Uterus (tissue), 4 donors: ENCODE data around the gene SLC5A4. TPM values are rescaled to one million over a fixed set of nuclear protein-coding genes. Genes with fewer than 3 reads are reported as not detected.

ENCODE experiments used
- DNase-seq, 2 donors: peaks; one replicate each; pipeline ENCODE4 v3.0.0-alpha.2; 2019 to 2020
- H3K27ac ChIP-seq, 2 donors: fragments of 200-600 bp; sonication (generic); 1 replicate in 1 of 2; 2 replicates in 1 of 2; pipeline ENCODE4 v1.5.1; 2016 to 2018
- H3K27me3 ChIP-seq, 2 donors: fragments of 200-600 bp; sonication (generic); one replicate each; pipeline ENCODE4 v1.5.1; 2018 to 2019; ENCODE audit warnings: control low read depth in 1 of 2
- H3K36me3 ChIP-seq, 2 donors: fragments of 200-600 bp; sonication (generic); one replicate each; pipeline ENCODE4 v1.5.1; 2019; ENCODE audit warnings: control low read depth in 1 of 2
- H3K4me1 ChIP-seq, 2 donors: fragments of 200-600 bp; sonication (generic); one replicate each; pipeline ENCODE4 v1.5.1; 2018 to 2019; ENCODE audit warnings: control low read depth in 1 of 2
- H3K4me3 ChIP-seq, 2 donors: fragments of 200-600 bp; sonication (generic); 1 replicate in 1 of 2; 2 replicates in 1 of 2; pipeline ENCODE4 v1.5.1; 2018 to 2019; ENCODE audit warnings: mild to moderate bottlenecking in 1 of 2
- H3K9me3 ChIP-seq, 2 donors: fragments of 200-600 bp; sonication (generic); one replicate each; pipeline ENCODE4 v1.5.1; 2019; ENCODE audit warnings: control low read depth in 1 of 2
- CTCF ChIP-seq, 4 experiments: fragments of 200-600 bp in 2 of 4; fragments of 450-650 bp in 2 of 4; sonication (generic) in 2 of 4; IDR thresholded peaks; one replicate each; pipeline ENCODE4 v1.5.1; 2016 to 2019; ENCODE audit warnings: antibody characterized with exemption in 4 of 4, mild to moderate bottlenecking in 2 of 4, moderate library complexity in 1 of 4
- POLR2A ChIP-seq, 2 donors: fragments of 450-650 bp; IDR thresholded peaks; one replicate each; pipeline ENCODE4 v1.6.1; 2016; ENCODE audit warnings: antibody characterized with exemption in 2 of 2, mild to moderate bottlenecking in 1 of 2, moderate library complexity in 1 of 2
- intact Hi-C: fragments of 100-400 bp; cut with DNase I; formaldehyde crosslinking; loops from one replicate; pipeline ENCODE4 v1.15.1; 2023; ENCODE audit warnings: low total_unique reads
- total RNA-seq, 4 donors: library from RNA; depleted of rRNA in 3 of 4; stranded (reverse); fragments of >200 nt in 3 of 4; gene quantifications; one replicate each; pipeline versions ENCODE4 v1.1.0 to v1.2.4, GENCODE V29; 2014 to 2023
- donor health status: DM: yes; HTN: yes; CAD: no.

SLC5A4 gene
- total RNA-seq, 4 donors from 2014 or later: 4.7 to 4.9 TPM; not detected in 2

GRCh38 chr22:32246166-32246565 is 9.0 kb downstream of the SLC5A4 start:
- DNase-seq: no peak
- Histone ChIP-seq H3K4me3 (no peak overlapping the region), H3K36me3 (no peaks in the 10 kb centered on the region), H3K27me3 (no peaks in the 10 kb centered on the region), H3K27ac (no peak overlapping the region), H3K4me1 (no peaks in the 10 kb centered on the region), H3K9me3 (no peaks in the 10 kb centered on the region)
- TF ChIP-seq POLR2A (IDR thresholded peaks at IDR 0.05) (no peak), CTCF (IDR thresholded peaks at IDR 0.05) (no peak)
- intact Hi-C loops: no loop called here

- no peaks in the 10 kb centered on the region for H3K4me1 ChIP-seq
- H3K27me3 ChIP-seq: no peaks in the 10 kb centered on the region
- H3K36me3 ChIP-seq: no peaks in the 10 kb centered on the region
- no peak overlapping the region for H3K4me3 ChIP-seq
- intact Hi-C loops: no loop called here
- no peak overlapping the region for H3K27ac ChIP-seq
- no peak for TF ChIP-seq POLR2A (IDR thresholded peaks at IDR 0.05)
- TF ChIP-seq CTCF (IDR thresholded peaks at IDR 0.05): no peak
- no peak for DNase-seq
- no peaks in the 10 kb centered on the region for H3K9me3 ChIP-seq
Measured at GRCh38 chr22:32245042-32245441, 10.1 kb downstream of the SLC5A4 start.

- no peak for TF ChIP-seq POLR2A (IDR thresholded peaks at IDR 0.05)
- TF ChIP-seq CTCF (IDR thresholded peaks at IDR 0.05): no peak
- no peaks in the 10 kb centered on the region for H3K9me3 ChIP-seq
- no peak for DNase-seq
- H3K27ac ChIP-seq: no peak overlapping the region
- H3K27me3 ChIP-seq: no peaks in the 10 kb centered on the region
- H3K36me3 ChIP-seq: no peaks in the 10 kb centered on the region
- intact Hi-C loops: no loop called here
- H3K4me1 ChIP-seq: no peaks in the 10 kb centered on the region
- no peak overlapping the region for H3K4me3 ChIP-seq
Measured at GRCh38 chr22:32244547-32244946, 10.6 kb downstream of the SLC5A4 start.

GRCh38 chr22:32240461-32240860 is 14.7 kb downstream of the SLC5A4 start:
- H3K4me1 ChIP-seq: no peaks in the 10 kb centered on the region
- H3K36me3 ChIP-seq: no peaks in the 10 kb centered on the region
- H3K9me3 ChIP-seq: no peaks in the 10 kb centered on the region
- intact Hi-C loops: no loop called here
- TF ChIP-seq POLR2A (IDR thresholded peaks at IDR 0.05) (no peak), CTCF (IDR thresholded peaks at IDR 0.05) (no peak)
- H3K27me3 ChIP-seq: no peaks in the 10 kb centered on the region
- DNase-seq: no peak
- no peak overlapping the region for H3K27ac ChIP-seq
- no peak overlapping the region for H3K4me3 ChIP-seq

GRCh38 chr22:32237906-32238305 is 17.2 kb downstream of the SLC5A4 start:
- Histone ChIP-seq H3K36me3 (no peaks in the 10 kb centered on the region), H3K4me1 (no peaks in the 10 kb centered on the region), H3K9me3 (no peaks in the 10 kb centered on the region), H3K4me3 (no peak overlapping the region), H3K27me3 (no peaks in the 10 kb centered on the region), H3K27ac (no peak overlapping the region)
- DNase-seq: no peak
- no peak for TF ChIP-seq CTCF (IDR thresholded peaks at IDR 0.05)
- no peak for TF ChIP-seq POLR2A (IDR thresholded peaks at IDR 0.05)
- intact Hi-C loops: no loop called here
